ENCODE data around the gene FOXO6.

FOXO6 gene

GRCh38 chr1:41417335-41417682, 56.1 kb downstream of the FOXO6 start:
- POLR2A ChIA-PET (ENCODE audit: low non-redundant PET): no interaction called here
- CTCF ChIA-PET: interaction anchor here (0.5 to 2.0 kb wide), 5 partner anchors 16 to 134 kb away, joined by 3 to 10 read pairs (median 6); no protein-coding TSS in a partner anchor
- peak overlapping the region; percentile 96 for H3K27ac ChIP-seq
- TF ChIP-seq CTCF (conservative IDR thresholded peaks at IDR 0.05; ENCODE audit: low read depth): peak; percentile 50
- no peak for DNase-seq (ENCODE audit: low spot score)

GRCh38 chr1:41417746-41418145, 56.5 kb downstream of the FOXO6 start:
- TF ChIP-seq CTCF (conservative IDR thresholded peaks at IDR 0.05; ENCODE audit: low read depth): no peak
- peak overlapping the region; percentile 96 for H3K27ac ChIP-seq
- CTCF ChIA-PET: interaction anchor here (0.5 to 2.0 kb wide), 8 partner anchors 15 to 1262 kb away, joined by 3 to 10 read pairs (median 4); no protein-coding TSS in a partner anchor
- POLR2A ChIA-PET (ENCODE audit: low non-redundant PET): no interaction called here
- DNase-seq (ENCODE audit: low spot score): no peak

- peak; percentile 23; the same call in 1 of the 2 replicates for TF ChIP-seq CTCF (conservative IDR thresholded peaks at IDR 0.05; ENCODE audit: low read depth)
- ChIA-PET POLR2A (ENCODE audit: low non-redundant PET) (no interaction called here), CTCF (interaction anchor here (0.8 to 2.0 kb wide), 5 partner anchors 32 to 136 kb away, joined by 3 to 9 read pairs (median 5); partner anchors contain the start of gene FOXO6)
- peak overlapping the region; percentile 96 for H3K27ac ChIP-seq
- peak; percentile 95 for DNase-seq (ENCODE audit: low spot score)
Observed at GRCh38 chr1:41418857-41419583, 57.8 kb downstream of the FOXO6 start.

- H3K27ac ChIP-seq: peak overlapping the region; percentile 96
- TF ChIP-seq CTCF (conservative IDR thresholded peaks at IDR 0.05; ENCODE audit: low read depth): no peak
- DNase-seq (ENCODE audit: low spot score): no peak
- POLR2A ChIA-PET (ENCODE audit: low non-redundant PET): no interaction called here
- CTCF ChIA-PET: interaction anchor here (0.7 to 1.5 kb wide), 6 partner anchors 12 to 382 kb away, joined by 3 to 9 read pairs (median 4); partner anchors contain the start of gene FOXO6
Observed at GRCh38 chr1:41419584-41420295, 58.5 kb downstream of the FOXO6 start.

GRCh38 chr1:41420351-41420750, 59.1 kb downstream of the FOXO6 start:
- ChIA-PET POLR2A (ENCODE audit: low non-redundant PET) (no interaction called here), CTCF (interaction anchor here (0.6 to 1.5 kb wide), 5 partner anchors 12 to 1522 kb away, joined by 3 to 7 read pairs (median 3); no protein-coding TSS in a partner anchor)
- H3K27ac ChIP-seq: peak overlapping the region; percentile 96
- TF ChIP-seq CTCF (conservative IDR thresholded peaks at IDR 0.05; ENCODE audit: low read depth): no peak
- DNase-seq (ENCODE audit: low spot score): no peak

- TF ChIP-seq CTCF (conservative IDR thresholded peaks at IDR 0.05; ENCODE audit: low read depth): no peak
- ChIA-PET CTCF (interaction anchor here (0.6 to 1.5 kb wide), 5 partner anchors 11 to 1521 kb away, joined by 3 to 7 read pairs (median 3); no protein-coding TSS in a partner anchor), POLR2A (ENCODE audit: low non-redundant PET) (no interaction called here)
- no peak for DNase-seq (ENCODE audit: low spot score)
- H3K27ac ChIP-seq: peak overlapping the region; percentile 96
Observed at GRCh38 chr1:41420860-41421259, 59.6 kb downstream of the FOXO6 start.

Measured in RWPE1 (cell line).